Tibial nerve (tissue), 4 donors: Measurements from ENCODE around the gene DISC1. TPM values are rescaled to one million over a fixed set of nuclear protein-coding genes. Genes with fewer than 3 reads are reported as not detected.
"Not testable (repeated sequence)": the region's sequence is repeated elsewhere in the genome, so short reads cannot be mapped to it uniquely, and the experiment has no call there.

Source experiments
- DNase-seq, 2 donors: peaks; one replicate each; pipeline ENCODE4 v3.0.0-alpha.2; 2019; ENCODE audit warnings: low spot score in 2 of 2
- H3K27ac ChIP-seq, 4 donors: fragments of 200-600 bp; sonication (generic) in 3 of 4; one replicate each; pipeline ENCODE4 v1.5.1; 2017 to 2019; ENCODE audit warnings: mild to moderate bottlenecking in 1 of 4
- H3K27me3 ChIP-seq, 2 donors: fragments of 200-600 bp; sonication (generic) in 1 of 2; one replicate each; pipeline versions ENCODE4 v1.5.1 to v1.6.0; 2017 to 2019
- H3K36me3 ChIP-seq, 3 donors: fragments of 200-600 bp; sonication (generic); one replicate each; pipeline ENCODE4 v1.5.1; 2018 to 2019
- H3K4me1 ChIP-seq, 4 donors: fragments of 200-600 bp; sonication (generic) in 3 of 4; one replicate each; pipeline ENCODE4 v1.5.1; 2017 to 2019
- H3K4me3 ChIP-seq, 4 donors: fragments of 200-600 bp; sonication (generic) in 3 of 4; one replicate each; pipeline ENCODE4 v1.5.1; 2017 to 2019; ENCODE audit warnings: mild to moderate bottlenecking in 1 of 4, moderate library complexity in 1 of 4
- H3K9me3 ChIP-seq, 4 donors: fragments of 200-600 bp; sonication (generic) in 3 of 4; one replicate each; pipeline ENCODE4 v1.5.1; 2017 to 2019
- EP300 ChIP-seq, 2 donors: sonication (generic); formaldehyde crosslinking; IDR thresholded peaks; one replicate each; pipeline ENCODE4 v1.6.1; 2017; ENCODE audit warnings: antibody characterized with exemption in 2 of 2, mild to moderate bottlenecking in 1 of 2
- POLR2A ChIP-seq, 2 donors: fragments of 450-650 bp; IDR thresholded peaks; one replicate each; pipeline ENCODE4 v1.6.1; 2017; ENCODE audit warnings: antibody characterized with exemption in 2 of 2, mild to moderate bottlenecking in 2 of 2, moderate library complexity in 2 of 2
- WGBS, 2 donors: methylation state at CpG; one replicate each; pipeline ENCODE4 v1.1.5; 2018; 5-methylcytosine and 5-hydroxymethylcytosine counted together
- total RNA-seq, 4 donors: library from RNA; depleted of rRNA; stranded (reverse); fragments of >200 nt; gene quantifications; one replicate each; pipeline ENCODE4 v1.1.0, GENCODE V29; 2016
- TF ChIP-seq, protein P1 (sequence below), 5 experiments: fragments of 200-600 bp in 3 of 5; fragments of 450-650 bp in 2 of 5; sonication (generic) in 3 of 5; IDR thresholded peaks; one replicate each; pipeline ENCODE4 v1.5.1; 2016 to 2019; ENCODE audit warnings: antibody characterized with exemption in 5 of 5, mild to moderate bottlenecking in 3 of 5, moderate library complexity in 2 of 5

The DISC1 gene
- total RNA-seq, 4 donors from 2014 or later: 29.9 to 39.0 (median 32.7) TPM

- no peaks in the 10 kb centered on the region for H3K27me3 ChIP-seq
- no peak overlapping the region for H3K27ac ChIP-seq
- TF ChIP-seq POLR2A (IDR thresholded peaks at IDR 0.05) (no peak), EP300 (IDR thresholded peaks at IDR 0.05) (no peak)
- TF ChIP-seq, protein P1, sequence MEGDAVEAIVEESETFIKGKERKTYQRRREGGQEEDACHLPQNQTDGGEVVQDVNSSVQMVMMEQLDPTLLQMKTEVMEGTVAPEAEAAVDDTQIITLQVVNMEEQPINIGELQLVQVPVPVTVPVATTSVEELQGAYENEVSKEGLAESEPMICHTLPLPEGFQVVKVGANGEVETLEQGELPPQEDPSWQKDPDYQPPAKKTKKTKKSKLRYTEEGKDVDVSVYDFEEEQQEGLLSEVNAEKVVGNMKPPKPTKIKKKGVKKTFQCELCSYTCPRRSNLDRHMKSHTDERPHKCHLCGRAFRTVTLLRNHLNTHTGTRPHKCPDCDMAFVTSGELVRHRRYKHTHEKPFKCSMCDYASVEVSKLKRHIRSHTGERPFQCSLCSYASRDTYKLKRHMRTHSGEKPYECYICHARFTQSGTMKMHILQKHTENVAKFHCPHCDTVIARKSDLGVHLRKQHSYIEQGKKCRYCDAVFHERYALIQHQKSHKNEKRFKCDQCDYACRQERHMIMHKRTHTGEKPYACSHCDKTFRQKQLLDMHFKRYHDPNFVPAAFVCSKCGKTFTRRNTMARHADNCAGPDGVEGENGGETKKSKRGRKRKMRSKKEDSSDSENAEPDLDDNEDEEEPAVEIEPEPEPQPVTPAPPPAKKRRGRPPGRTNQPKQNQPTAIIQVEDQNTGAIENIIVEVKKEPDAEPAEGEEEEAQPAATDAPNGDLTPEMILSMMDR (IDR thresholded peaks at IDR 0.05): no peak
- H3K4me1 ChIP-seq: no peaks in the 10 kb centered on the region
- H3K36me3 ChIP-seq: no peaks in the 10 kb centered on the region
- no peak for DNase-seq
- 33 to 36% methylated on average over 3 of the region's 3 CpGs for WGBS, 2 donors
- H3K9me3 ChIP-seq: no peaks in the 10 kb centered on the region
- H3K4me3 ChIP-seq: no peak overlapping the region
Measured at GRCh38 chr1:231584117-231584516, 42.5 kb upstream of the DISC1 start.

GRCh38 chr1:231584921-231585320, 41.7 kb upstream of the DISC1 start:
- H3K36me3 ChIP-seq: no peaks in the 10 kb centered on the region
- H3K4me1 ChIP-seq: no peaks in the 10 kb centered on the region
- H3K9me3 ChIP-seq: no peaks in the 10 kb centered on the region
- no peak for DNase-seq
- WGBS, 2 donors: 65 to 74% methylated on average over 5 of the region's 5 CpGs
- no peak overlapping the region for H3K27ac ChIP-seq
- no peak overlapping the region for H3K4me3 ChIP-seq
- H3K27me3 ChIP-seq: no peaks in the 10 kb centered on the region
- TF ChIP-seq, protein P1 (IDR thresholded peaks at IDR 0.05): no peak
- TF ChIP-seq POLR2A (IDR thresholded peaks at IDR 0.05) (no peak), EP300 (IDR thresholded peaks at IDR 0.05) (no peak)

DNA sequence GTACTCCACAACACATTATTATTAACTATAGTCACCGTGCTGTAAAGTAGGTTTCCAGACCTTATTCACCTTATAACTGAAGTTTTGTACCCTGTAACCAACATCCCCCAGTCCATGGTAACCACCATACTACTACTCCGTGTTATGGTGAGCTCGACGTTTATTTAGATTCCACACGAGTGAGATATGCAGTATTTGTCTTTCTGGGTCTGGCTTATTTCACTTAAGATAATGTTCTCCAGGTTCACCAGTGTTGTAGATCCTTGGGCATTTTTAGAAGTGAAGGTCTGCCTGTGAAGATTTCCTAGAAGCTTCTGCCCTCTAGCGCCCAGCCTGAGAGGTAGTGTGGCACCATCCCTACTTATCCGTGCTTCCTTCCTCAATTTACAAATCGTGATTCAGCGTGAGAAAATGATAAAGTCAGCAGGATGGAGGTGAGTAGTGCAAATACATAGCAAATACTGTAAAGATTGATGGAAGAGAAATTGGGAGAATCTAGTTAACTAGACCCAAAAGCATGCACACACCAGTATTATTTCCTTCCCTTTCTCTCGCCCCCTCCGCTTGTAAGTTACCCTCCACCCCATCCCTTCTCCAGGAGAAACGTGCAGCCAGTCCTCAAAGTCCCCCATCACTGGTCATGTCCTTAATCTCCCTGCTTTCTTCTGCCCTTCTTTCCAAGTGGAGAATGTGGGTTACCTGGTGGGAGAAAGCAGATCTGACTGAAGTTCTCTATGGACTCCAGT, 36.0 kb upstream of the DISC1 start:
- Histone ChIP-seq H3K27ac (no peak overlapping the region), H3K4me1 (peaks cover 0 to 9% (median 0%) of the 10 kb centered on the region in 4 donors), H3K9me3 (no peaks in the 10 kb centered on the region), H3K36me3 (no peaks in the 10 kb centered on the region), H3K4me3 (no peak overlapping the region), H3K27me3 (no peaks in the 10 kb centered on the region)
- TF ChIP-seq POLR2A (IDR thresholded peaks at IDR 0.05) (no peak), EP300 (IDR thresholded peaks at IDR 0.05) (no peak)
- TF ChIP-seq, protein P1 (IDR thresholded peaks at IDR 0.05): peak; percentile 55 to 72 (median 63)
- 24 to 25% methylated on average over 12 of the region's 12 CpGs for WGBS, 2 donors
- DNase-seq: peak in 1 of 2 donors; percentile 44

- WGBS, 2 donors: 68% methylated on average over 11 of the region's 11 CpGs
- H3K36me3 ChIP-seq: no peaks in the 10 kb centered on the region
Measured at GRCh38 chr1:231591466-231591865, 35.1 kb upstream of the DISC1 start.

GRCh38 chr1:231592809-231593208, 33.8 kb upstream of the DISC1 start:
- DNase-seq: no peak
- H3K27me3 ChIP-seq: no peaks in the 10 kb centered on the region
- TF ChIP-seq EP300 (IDR thresholded peaks at IDR 0.05) (no peak), POLR2A (IDR thresholded peaks at IDR 0.05) (no peak)
- TF ChIP-seq, protein P1 (IDR thresholded peaks at IDR 0.05): no peak
- no peak overlapping the region for H3K4me3 ChIP-seq
- H3K4me1 ChIP-seq: peaks cover 0 to 19% (median 0%) of the 10 kb centered on the region in 4 donors
- no peak overlapping the region for H3K27ac ChIP-seq
- H3K36me3 ChIP-seq: no peaks in the 10 kb centered on the region
- no peaks in the 10 kb centered on the region for H3K9me3 ChIP-seq
- WGBS, 2 donors: 61 to 91% methylated on average over 1 of the region's 1 CpG

More at GRCh38 chr1:231591466-231591865, 35.1 kb upstream of the DISC1 start:
- Histone ChIP-seq H3K4me3 (no peak overlapping the region), H3K27ac (no peak overlapping the region), H3K9me3 (no peaks in the 10 kb centered on the region), H3K4me1 (peaks cover 0 to 17% (median 0%) of the 10 kb centered on the region in 4 donors), H3K27me3 (no peaks in the 10 kb centered on the region)
- DNase-seq: no peak
- TF ChIP-seq POLR2A (IDR thresholded peaks at IDR 0.05) (no peak), EP300 (IDR thresholded peaks at IDR 0.05) (no peak)
- TF ChIP-seq, protein P1 (IDR thresholded peaks at IDR 0.05): no peak

- not testable (repeated sequence) for H3K4me3 ChIP-seq, H3K36me3 ChIP-seq, H3K9me3 ChIP-seq, DNase-seq, H3K27me3 ChIP-seq, H3K27ac ChIP-seq
- 89 to 97% methylated on average over 1 of the region's 1 CpG for WGBS, 2 donors
- peaks cover 0 to 19% (median 0%) of the 10 kb centered on the region in 4 donors for H3K4me1 ChIP-seq
Measured at GRCh38 chr1:231593264-231593663, 33.3 kb upstream of the DISC1 start.
